H1 (cell line): ENCODE results near the gene BPIFB2. TPM values are rescaled to one million over a fixed set of nuclear protein-coding genes. Genes with fewer than 3 reads are reported as not detected.

ENCODE experiments used
- CHD7 ChIP-seq: fragments of 300-600 bp; sonication (generic); IDR thresholded peaks from 2 replicates; pipeline ENCODE4 v1.7.1; 2012; ENCODE audit warnings: low read length, moderate library complexity, mild to moderate bottlenecking, inconsistent platforms; ENCODE audit not compliant: insufficient replicate concordance
- EZH2 ChIP-seq: fragments of 200-600 bp; sonication (generic); IDR thresholded peaks from 2 replicates; pipeline ENCODE4 v1.7.1; 2012; ENCODE audit warnings: low read depth, mild to moderate bottlenecking, moderate library complexity, low read length, inconsistent platforms; ENCODE audit not compliant: severe bottlenecking
- GABPA ChIP-seq: IDR thresholded peaks from 2 replicates; pipeline ENCODE4 v1.6.1; 2011; ENCODE audit warnings: mild to moderate bottlenecking, low read length, moderate library complexity, borderline replicate concordance; ENCODE audit not compliant: insufficient read depth
- KDM4A ChIP-seq: IDR thresholded peaks from one replicate; pipeline ENCODE4 v1.7.1; 2012; ENCODE audit warnings: low read depth, mild to moderate bottlenecking, moderate library complexity, low read length, inconsistent platforms; ENCODE audit not compliant: severe bottlenecking
- NANOG ChIP-seq: IDR thresholded peaks from 2 replicates; pipeline ENCODE4 v1.6.1; 2011; ENCODE audit warnings: low read length, low read depth, mild to moderate bottlenecking, inconsistent platforms; ENCODE audit not compliant: insufficient read depth, poor library complexity, severe bottlenecking
- POLR2AphosphoS5 ChIP-seq: IDR thresholded peaks from 2 replicates; pipeline ENCODE4 v1.6.1; 2011; ENCODE audit warnings: low read depth, low read length
- POU5F1 ChIP-seq: IDR thresholded peaks from 2 replicates; pipeline ENCODE4 v1.6.1; 2011; ENCODE audit warnings: low read depth, mild to moderate bottlenecking, low read length, moderate library complexity
- SIX5 ChIP-seq: IDR thresholded peaks from 2 replicates; pipeline ENCODE4 v1.6.1; 2011; ENCODE audit warnings: mild to moderate bottlenecking, low read depth, low read length
- SP1 ChIP-seq: IDR thresholded peaks from 2 replicates; pipeline ENCODE4 v1.6.1; 2011; ENCODE audit warnings: low read depth, low read length
- TAF1 ChIP-seq: IDR thresholded peaks from 2 replicates; pipeline ENCODE4 v1.6.1; 2011; ENCODE audit warnings: mild to moderate bottlenecking, low read depth, low read length
- polyA plus RNA-seq, 7 experiments: library from polyadenylated mRNA; depleted of rRNA in 3 of 7; stranded (reverse) in 5 of 7; unstranded in 2 of 7; fragments of >200 nt in 5 of 7; fragments of 200-250 nt in 2 of 7; gene quantifications; 1 replicate in 5 of 7; 2 replicates in 1 of 7; 4 replicates in 1 of 7; pipeline versions ENCODE4 v1.2.1 to v1.2.3, GENCODE V29; 2011 to 2013; ENCODE audit warnings: missing spikeins in 2 of 7, mixed read lengths in 2 of 7
- total RNA-seq: library from RNA; stranded (reverse); fragmentation: NEBNext Ultra II Directional; extraction: Animal tissue kit (Norgen Biotek cat#: 25700); gene quantifications from 2 replicates; pipeline ENCODE4 v1.2.1, GENCODE V29; 2021

The BPIFB2 gene
- total and polyA plus RNA-seq, 2 of the 8 experiments (the other 6 are each of a cell fraction or from before 2014, with no cell fraction given), result not detected

- no peak for TF ChIP-seq CHD7
- TF ChIP-seq POU5F1, result no peak
- no peak for TF ChIP-seq POLR2AphosphoS5
- no peak for TF ChIP-seq SP1
- no peak for TF ChIP-seq NANOG
- no peak for TF ChIP-seq KDM4A
- TF ChIP-seq GABPA, result no peak
- no peak for TF ChIP-seq SIX5
- no peak for TF ChIP-seq EZH2
- no peak for TF ChIP-seq TAF1
Observed at GRCh38 chr20:33030076-33030475, 22.6 kb downstream of the BPIFB2 start (continued).
